Natural killer cell treated with Interleukin-12 subunit alpha and Interleukin-12 subunit beta and Interleukin-15 and Interleukin-18, amount 100 ng/mL, for 72 hours (primary cell): Measurements from ENCODE around the gene KCTD5. TPM values are rescaled to one million over a fixed set of nuclear protein-coding genes. Genes with fewer than 3 reads are reported as not detected.

Experiments used
- ATAC-seq, 2 donors: fragments of 150-1000 bp; cut with Tn5 transposase in 1 of 2; sonication (Bioruptor Pico), chemical (Tn5 transposase) in 1 of 2; 2 replicates each; pipeline ENCODE4 v1.10.0; 2021
- DNase-seq: peaks from one replicate; pipeline ENCODE4 v3.0.0; 2022; ENCODE audit warnings: low spot score
- H3K27ac Mint-ChIP-seq, 2 donors: 1 replicate in 1 of 2; 2 replicates in 1 of 2; pipeline ENCODE4 v1.8.0; 2022; ENCODE audit warnings: mixed read lengths in 2 of 2, mild to moderate bottlenecking in 1 of 2, moderate library complexity in 1 of 2
- H3K27me3 Mint-ChIP-seq, 2 donors: 1 replicate in 1 of 2; 2 replicates in 1 of 2; pipeline ENCODE4 v1.8.0; 2022; ENCODE audit warnings: mixed read lengths in 2 of 2
- H3K36me3 Mint-ChIP-seq: one replicate; pipeline ENCODE4 v1.8.0; 2022; ENCODE audit warnings: mixed read lengths
- H3K4me1 Mint-ChIP-seq, 2 donors: 1 replicate in 1 of 2; 2 replicates in 1 of 2; pipeline ENCODE4 v1.8.0; 2022; ENCODE audit warnings: low read depth in 2 of 2, mixed read lengths in 2 of 2, mild to moderate bottlenecking in 1 of 2
- H3K4me3 Mint-ChIP-seq: one replicate; pipeline ENCODE4 v1.8.0; 2022; ENCODE audit warnings: mixed read lengths
- H3K9me3 Mint-ChIP-seq: 2 replicates; pipeline ENCODE4 v1.8.0; 2022; ENCODE audit warnings: mixed read lengths
- total RNA-seq, 2 donors: library from RNA; stranded (reverse); gene quantifications; one replicate each; pipeline ENCODE4 v1.2.3, GENCODE V29; 2022

Gene KCTD5
- total RNA-seq, 2 donors from 2014 or later: 46.2 to 65.0 TPM

- Mint-ChIP-seq H3K27me3 (no peaks in the 10 kb centered on the region), H3K4me3 (peak overlapping the region; percentile 94), H3K9me3 (no peaks in the 10 kb centered on the region), H3K27ac (peak overlapping the region in 1 of 2 donors; percentile 86), H3K36me3 (peaks cover 77% of the 10 kb centered on the region), H3K4me1 (peaks cover 62 to 71% of the 10 kb centered on the region in 2 donors)
- DNase-seq (no peak), ATAC-seq (no peak)
Measured at GRCh38 chr16:2756288-2757015, 74.1 kb downstream of the KCTD5 start.

GRCh38 chr16:2757344-2757743, 75.0 kb downstream of the KCTD5 start:
- peaks cover 79% of the 10 kb centered on the region for H3K36me3 Mint-ChIP-seq
- peaks cover 63 to 74% of the 10 kb centered on the region in 2 donors for H3K4me1 Mint-ChIP-seq
- DNase-seq: no peak
- H3K27me3 Mint-ChIP-seq: no peaks in the 10 kb centered on the region
- peak overlapping the region in 1 of 2 donors; percentile 86 for H3K27ac Mint-ChIP-seq
- no peak for ATAC-seq
- no peaks in the 10 kb centered on the region for H3K9me3 Mint-ChIP-seq
- no peak overlapping the region for H3K4me3 Mint-ChIP-seq

Other genes with a start within 250 kb of the KCTD5 start
- 10 to 100 TPM in 1 of 2 donors, 1 to 10 TPM in 1; 8.6 to 39.0 TPM for gene TEDC2, start 222.4 kb upstream of the KCTD5 start, total RNA-seq
- gene NTN3, start 211.2 kb upstream of the KCTD5 start, total RNA-seq: not detected
- 10 to 100 TPM; 22.0 to 39.9 TPM for gene TBC1D24, start 207.4 kb upstream of the KCTD5 start, total RNA-seq
- 100 to 1,000 TPM; 103 to 146 TPM for gene ATP6V0C, start 168.6 kb upstream of the KCTD5 start, total RNA-seq
- 10 to 100 TPM; 34.1 to 63.9 TPM for gene AMDHD2, start 162.2 kb upstream of the KCTD5 start, total RNA-seq
- gene CEMP1, start 151.1 kb upstream of the KCTD5 start, total RNA-seq: not detected
- 10 to 100 TPM; 71.3 to 76.8 TPM for gene PDPK1, start 144.5 kb upstream of the KCTD5 start, total RNA-seq
- 1 to 10 TPM; 1.1 to 1.4 TPM for gene PRSS27, start 37.7 kb downstream of the KCTD5 start, total RNA-seq
- 1,000 to 10,000 TPM in 1 of 2 donors, 100 to 1,000 TPM in 1; 569 to 1,109 TPM for gene SRRM2, start 70.1 kb downstream of the KCTD5 start, total RNA-seq
- gene ELOB, start 94.8 kb downstream of the KCTD5 start, total RNA-seq: 100 to 1,000 TPM; 196 to 201 TPM
- gene PRSS33, start 105.0 kb downstream of the KCTD5 start, total RNA-seq: not detected
- gene PRSS41, start 115.9 kb downstream of the KCTD5 start, total RNA-seq: not detected
- gene PRSS21, start 134.7 kb downstream of the KCTD5 start, total RNA-seq: 10 to 100 TPM in 1 of 2 donors, under 1 TPM in 1; 0.53 to 21.5 TPM
- 10 to 100 TPM in 1 of 2 donors, 1 to 10 TPM in 1; 3.8 to 22.1 TPM for gene ZG16B, start 147.8 kb downstream of the KCTD5 start, total RNA-seq
- under 1 TPM; 0.86 TPM for gene PRSS22, start 175.6 kb downstream of the KCTD5 start, total RNA-seq
- gene FLYWCH2, start 200.7 kb downstream of the KCTD5 start, total RNA-seq: 10 to 100 TPM; 21.5 to 24.7 TPM
- 10 to 100 TPM; 66.6 to 85.7 TPM for gene FLYWCH1, start 229.4 kb downstream of the KCTD5 start, total RNA-seq